Raji (cell line): ENCODE measurements around the gene PIGZ.

Experiments used
- POLR2A ChIP-seq: IDR thresholded peaks from 2 replicates; pipeline ENCODE4 v1.6.1; 2011; ENCODE audit warnings: low read depth, low read length, control low read depth; ENCODE audit not compliant: insufficient read depth

PIGZ gene

DNA sequence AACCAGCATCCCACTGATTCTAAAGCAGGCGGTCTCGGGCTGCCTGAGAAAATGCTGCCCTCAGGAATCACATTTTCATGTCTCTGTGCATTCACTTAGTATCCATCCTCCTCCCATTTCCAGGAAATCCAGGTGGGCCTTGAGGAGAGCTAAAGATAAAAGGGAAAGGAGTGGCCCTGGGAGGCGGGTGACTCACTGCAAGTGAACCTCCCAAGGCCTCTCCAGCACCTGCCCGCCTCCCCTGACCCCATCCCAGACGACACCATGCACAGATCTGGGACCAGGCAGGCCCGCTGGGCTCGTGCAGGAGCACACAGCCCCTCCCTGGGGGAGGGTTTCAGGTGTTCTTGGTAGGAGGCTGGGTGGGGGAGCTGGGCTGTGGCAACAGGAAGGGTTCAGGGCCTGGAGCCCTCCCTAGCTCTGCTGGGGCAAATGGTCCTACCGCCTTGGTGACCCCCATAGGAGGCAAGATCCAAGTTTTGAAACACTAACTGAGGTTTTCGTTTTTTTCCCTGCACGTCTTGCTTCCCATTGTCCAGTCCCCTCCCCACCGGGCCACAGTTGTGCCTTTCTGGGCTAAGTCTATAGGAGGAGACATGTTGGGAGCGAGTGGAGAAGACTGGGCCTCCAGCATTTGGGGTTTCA lies 38.8 kb upstream of the PIGZ start:
- no peak for TF ChIP-seq POLR2A

GRCh38 chr3:197006860-197007259 lies 38.2 kb upstream of the PIGZ start:
- TF ChIP-seq POLR2A, result no peak

GRCh38 chr3:197006446-197006845 lies 37.8 kb upstream of the PIGZ start:
- TF ChIP-seq POLR2A, result no peak

GRCh38 chr3:197003461-197004385 lies 35.1 kb upstream of the PIGZ start:
- TF ChIP-seq POLR2A, result 0 out of 2 replicates have a peak, but pooled peaks have one; percentile 1

- 0 out of 2 replicates have a peak, but pooled peaks have one; percentile 31 for TF ChIP-seq POLR2A
Measured at GRCh38 chr3:197002701-197003454, 34.2 kb upstream of the PIGZ start.

GRCh38 chr3:197001972-197002700 lies 33.5 kb upstream of the PIGZ start:
- no peak for TF ChIP-seq POLR2A

DNA sequence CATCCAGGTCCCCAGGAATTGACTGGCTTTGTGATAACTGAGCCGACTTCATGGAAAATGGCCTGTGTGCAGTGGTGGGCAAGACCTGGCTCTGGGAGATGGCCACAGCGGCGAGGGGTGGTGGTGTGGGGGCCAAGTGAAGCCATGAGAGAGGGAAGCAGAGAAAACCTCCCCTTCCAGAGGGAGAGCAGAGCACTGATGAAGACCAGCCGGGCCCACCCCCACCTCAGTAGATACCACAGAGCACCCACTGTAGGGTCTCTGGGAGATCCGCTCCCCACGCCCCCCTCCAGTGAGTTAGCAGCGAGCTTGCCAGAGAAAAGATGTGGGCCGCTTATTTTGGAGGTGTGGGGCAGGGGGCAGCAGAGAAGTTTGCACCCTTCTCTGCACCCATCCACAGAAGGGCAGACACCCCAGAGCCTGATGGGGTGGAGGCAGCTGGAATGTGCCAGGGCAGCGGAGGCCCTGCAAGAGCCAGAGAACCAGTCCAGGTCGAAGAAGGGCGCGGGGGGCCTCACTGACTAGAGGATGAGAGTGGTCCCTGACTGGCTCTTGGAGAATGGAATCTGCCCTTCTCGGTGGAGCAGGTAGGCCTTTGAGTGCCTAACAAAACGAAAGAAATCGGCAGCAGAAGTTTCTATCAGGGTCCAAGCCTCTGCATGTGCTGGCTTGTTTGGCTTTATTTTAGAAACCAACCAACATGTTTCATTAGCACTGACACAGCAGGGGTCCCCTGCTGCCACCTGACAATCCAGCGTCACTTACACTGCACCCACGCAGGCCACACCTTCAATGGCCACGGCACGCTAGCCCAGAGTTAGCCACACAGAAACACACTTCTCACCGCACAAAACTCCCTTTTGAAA lies 32.7 kb upstream of the PIGZ start:
- no peak for TF ChIP-seq POLR2A

DNA sequence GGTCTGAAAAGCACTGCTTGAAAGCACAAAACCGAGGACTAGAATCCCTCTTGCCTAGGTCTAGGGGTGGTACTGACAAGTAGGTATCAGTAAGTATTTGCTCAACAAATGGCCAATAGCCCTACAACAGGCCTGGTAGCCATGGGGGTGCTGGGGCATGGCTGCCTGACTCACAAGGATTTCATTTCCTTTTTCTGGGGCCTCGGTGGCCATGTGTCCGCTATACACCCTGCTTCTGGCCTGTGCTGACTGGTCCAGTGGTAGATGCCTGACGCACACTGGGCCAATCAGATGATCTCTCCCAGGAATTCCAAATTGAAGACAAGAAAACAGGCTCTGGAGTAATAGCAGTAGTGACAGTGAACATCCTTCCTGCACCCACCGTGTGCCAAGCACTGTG lies 31.6 kb upstream of the PIGZ start:
- TF ChIP-seq POLR2A, result no peak

GRCh38 chr3:196998966-196999760 lies 30.5 kb upstream of the PIGZ start:
- no peak for TF ChIP-seq POLR2A

DNA sequence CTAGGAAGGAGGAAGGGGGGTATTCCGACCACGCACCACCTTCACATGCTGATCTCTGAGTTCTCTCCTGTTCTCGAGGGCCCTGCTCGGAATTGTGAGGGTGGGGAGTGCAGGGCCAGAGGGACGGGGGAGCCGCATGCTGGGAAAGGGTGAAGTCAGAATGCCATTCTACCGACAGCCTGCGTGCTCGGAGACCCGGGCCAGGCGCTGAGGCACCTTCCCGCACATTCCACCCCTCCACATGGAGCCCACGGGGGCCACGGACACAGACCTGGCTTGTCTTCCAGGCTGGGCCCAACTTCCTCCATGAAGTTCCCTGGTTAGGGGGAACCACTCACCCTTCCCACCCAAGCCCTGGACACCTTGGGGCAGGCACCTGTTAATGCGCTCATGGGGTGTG lies 28.7 kb upstream of the PIGZ start:
- no peak for TF ChIP-seq POLR2A

DNA sequence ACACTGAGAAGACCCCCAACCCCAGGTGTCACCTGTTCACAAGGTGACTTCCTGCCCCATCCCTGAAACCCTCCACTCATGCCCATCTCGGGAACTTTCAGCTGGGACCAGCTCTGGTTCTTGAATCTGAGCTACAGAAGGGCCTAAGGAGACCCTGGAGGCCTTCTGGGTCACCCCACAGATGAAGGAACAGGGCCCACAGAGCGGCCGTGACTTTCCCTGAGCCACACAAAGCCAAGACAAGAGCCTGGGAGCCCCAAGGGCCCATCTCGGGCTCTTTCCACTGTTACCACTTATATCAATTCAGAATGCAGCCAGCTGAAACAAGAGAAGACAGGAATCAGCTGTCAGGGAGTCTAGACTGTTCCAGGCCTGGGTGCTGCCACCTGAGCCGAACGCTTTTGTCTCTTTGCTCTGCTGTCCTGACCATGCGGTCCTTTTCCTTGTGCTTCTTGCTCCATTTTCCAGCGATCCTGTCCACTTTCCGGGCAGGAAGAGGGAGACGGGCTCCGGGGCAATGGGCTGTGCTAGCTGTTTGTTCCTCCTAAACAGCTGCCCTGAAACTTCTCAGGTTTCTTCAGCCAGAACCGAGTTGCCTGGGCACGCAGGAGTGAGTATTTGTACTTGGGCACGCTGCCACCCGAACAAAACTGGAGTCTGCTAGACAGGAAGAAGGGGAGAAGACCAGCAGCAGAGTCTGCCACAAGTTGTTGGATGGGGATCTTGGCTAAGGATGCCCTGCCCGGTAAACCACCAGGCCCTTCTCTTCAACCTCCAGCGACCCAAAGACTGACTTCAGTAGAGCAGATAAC lies 28.0 kb upstream of the PIGZ start:
- no peak for TF ChIP-seq POLR2A

DNA sequence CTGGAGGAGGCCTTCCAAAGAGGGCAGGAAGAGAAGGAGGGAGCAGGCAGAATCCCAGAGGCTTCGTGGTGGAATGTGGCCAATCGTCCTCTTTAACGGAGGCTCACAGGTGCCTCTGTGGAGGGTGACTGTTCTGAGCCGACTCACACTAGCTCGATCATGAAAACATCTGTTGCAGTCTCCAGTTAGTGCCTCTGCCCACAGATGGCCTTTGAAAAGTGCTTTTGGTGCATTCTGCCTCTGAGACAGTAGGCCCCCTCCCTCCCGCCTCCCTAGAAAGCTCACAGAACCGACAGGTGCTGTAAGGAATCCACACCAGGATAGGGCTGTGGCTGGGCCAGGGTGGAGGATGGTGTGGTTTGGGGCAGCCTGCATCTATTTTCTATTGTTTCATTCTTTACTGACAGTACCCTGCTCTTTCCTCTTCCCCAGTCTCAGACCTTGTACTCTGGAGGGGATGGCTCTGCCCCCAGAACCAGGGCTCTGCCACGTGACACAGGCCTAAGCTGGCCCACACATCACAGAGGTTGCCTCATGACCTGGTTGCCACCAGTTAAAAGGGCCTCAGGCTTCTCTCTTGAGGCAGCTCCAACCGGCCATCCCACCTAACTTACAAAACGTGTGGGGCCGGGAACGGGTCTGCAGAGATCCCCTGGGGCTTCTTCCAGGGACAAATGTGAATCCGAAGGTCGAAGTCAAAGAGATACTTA lies 27.2 kb upstream of the PIGZ start:
- no peak for TF ChIP-seq POLR2A
